GM12865 (cell line): ENCODE results near the gene MAPKBP1.

Experiments used
- DNase-seq: peaks from one replicate; pipeline ENCODE4 v3.0.0; 2010; ENCODE audit warnings: low read depth
- H3K4me3 ChIP-seq: 2 replicates; pipeline ENCODE4 v1.5.1; 2011; ENCODE audit warnings: mild to moderate bottlenecking, low read depth, low read length, control low read depth
- TF ChIP-seq, protein P1 (sequence below): IDR thresholded peaks from 2 replicates; pipeline ENCODE4 v1.5.1; 2011; ENCODE audit warnings: low read length, control low read depth, low read depth, inconsistent platforms; ENCODE audit not compliant: insufficient read depth; ENCODE audit errors: missing control alignments

The MAPKBP1 gene

DNA sequence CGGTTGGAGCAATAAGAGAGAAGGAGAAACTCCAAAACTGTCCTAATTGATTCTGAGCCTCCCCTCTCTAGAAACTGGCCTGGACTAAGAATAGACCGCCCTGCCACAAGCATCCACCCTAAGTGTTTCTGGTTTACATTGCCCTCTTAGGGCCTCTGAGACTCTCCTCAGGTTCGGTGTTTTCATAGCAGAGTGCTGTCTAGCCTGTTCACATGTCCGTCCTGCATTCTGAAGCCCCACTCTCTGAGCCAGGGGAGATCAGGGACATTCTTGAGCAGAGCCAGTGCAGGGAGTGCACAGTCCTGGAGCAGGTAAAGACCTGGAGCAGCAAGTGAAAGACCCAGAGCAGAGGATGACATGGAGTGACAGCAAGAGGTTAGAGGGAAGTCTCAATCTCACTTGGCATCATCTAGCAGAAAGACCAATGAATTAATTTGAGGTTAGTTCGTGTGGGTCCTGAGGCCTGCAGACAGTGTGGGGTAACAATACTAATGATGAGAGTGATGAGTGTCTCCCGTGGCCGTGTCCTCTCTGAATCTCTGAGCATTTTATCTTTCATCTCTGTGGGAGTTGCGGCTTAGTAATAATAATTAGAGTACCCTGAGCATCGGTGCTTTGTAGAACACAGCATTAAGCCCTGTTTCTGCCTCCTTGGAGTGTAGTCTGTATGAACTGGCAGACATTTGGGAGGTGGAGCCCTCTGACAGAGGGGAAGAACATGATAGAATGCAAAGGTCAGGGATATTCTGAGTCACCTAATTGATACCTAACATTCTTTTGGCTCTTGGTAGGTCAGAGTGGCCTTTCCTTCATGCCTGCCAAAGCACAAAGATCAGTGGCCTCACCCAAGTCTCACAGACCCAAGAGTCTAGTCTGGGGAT, 24.6 kb downstream of the MAPKBP1 start:
- TF ChIP-seq, protein P1, sequence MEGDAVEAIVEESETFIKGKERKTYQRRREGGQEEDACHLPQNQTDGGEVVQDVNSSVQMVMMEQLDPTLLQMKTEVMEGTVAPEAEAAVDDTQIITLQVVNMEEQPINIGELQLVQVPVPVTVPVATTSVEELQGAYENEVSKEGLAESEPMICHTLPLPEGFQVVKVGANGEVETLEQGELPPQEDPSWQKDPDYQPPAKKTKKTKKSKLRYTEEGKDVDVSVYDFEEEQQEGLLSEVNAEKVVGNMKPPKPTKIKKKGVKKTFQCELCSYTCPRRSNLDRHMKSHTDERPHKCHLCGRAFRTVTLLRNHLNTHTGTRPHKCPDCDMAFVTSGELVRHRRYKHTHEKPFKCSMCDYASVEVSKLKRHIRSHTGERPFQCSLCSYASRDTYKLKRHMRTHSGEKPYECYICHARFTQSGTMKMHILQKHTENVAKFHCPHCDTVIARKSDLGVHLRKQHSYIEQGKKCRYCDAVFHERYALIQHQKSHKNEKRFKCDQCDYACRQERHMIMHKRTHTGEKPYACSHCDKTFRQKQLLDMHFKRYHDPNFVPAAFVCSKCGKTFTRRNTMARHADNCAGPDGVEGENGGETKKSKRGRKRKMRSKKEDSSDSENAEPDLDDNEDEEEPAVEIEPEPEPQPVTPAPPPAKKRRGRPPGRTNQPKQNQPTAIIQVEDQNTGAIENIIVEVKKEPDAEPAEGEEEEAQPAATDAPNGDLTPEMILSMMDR, result no peak
- no peak overlapping the region for H3K4me3 ChIP-seq
- peak; percentile 31 for DNase-seq

DNA sequence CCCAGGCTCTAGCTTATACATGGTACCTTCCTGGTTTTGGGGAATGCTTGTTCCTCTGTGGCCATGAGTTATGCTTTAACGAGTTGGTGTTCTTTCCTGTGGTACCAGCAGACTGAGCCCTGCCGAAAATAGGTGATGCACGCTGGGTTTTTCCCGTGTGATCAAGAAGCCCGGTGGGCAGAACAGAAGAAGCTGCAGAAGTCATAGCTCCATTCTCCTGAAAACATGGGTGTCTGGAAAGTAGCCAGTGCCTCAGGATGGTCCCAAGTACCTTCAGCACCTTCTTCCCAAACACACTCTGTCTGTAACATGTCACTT, 25.2 kb downstream of the MAPKBP1 start:
- no peak overlapping the region for H3K4me3 ChIP-seq
- TF ChIP-seq, protein P1, result no peak
- peak; percentile 51 for DNase-seq

DNA sequence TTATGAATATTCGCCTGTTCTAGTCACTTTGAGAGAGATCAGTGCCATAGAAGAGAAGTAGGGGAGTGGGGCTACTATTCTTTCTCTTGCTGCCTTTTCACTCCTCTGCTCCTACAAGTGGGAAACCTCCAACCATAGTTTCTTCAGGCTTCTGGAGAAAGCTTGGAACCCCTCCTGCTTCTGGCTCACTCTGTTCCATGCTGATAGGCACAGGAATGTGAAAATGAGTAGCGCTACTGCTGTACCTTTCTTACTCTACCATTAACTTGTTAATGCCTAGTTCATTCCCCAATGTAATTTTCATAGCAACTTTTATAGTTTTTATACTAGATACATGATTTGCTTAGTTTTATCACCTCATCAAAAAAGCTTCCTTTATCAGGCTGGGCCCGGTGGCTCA, 26.9 kb downstream of the MAPKBP1 start:
- TF ChIP-seq, protein P1, result no peak
- DNase-seq, result no peak
- H3K4me3 ChIP-seq, result no peak overlapping the region

DNA sequence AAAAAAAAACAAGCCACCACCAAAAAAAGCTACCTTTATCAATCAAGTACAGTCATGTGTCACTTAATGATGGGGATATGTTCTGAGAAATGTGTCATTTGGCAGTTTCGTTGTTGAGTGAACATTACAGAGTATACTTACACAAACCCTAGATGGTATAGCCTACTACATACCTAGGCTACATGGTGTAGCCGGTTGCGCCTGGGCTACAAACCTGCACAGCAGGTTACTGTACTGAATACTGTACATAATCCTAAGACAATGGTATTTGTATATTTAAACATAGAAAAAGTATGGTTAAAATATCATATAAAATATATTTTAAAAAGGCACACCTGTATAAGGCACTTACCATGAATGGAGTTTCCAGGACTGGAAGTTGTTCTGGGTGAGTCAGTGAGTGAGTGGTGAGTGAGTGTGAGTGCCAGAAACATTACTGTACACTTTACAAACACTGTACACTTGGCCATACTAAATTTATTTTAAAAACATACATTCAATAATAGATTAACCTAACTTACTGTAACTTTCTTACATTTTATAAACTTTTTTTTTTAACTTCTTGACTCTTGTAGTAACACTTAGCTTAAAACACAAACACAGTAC, 27.7 kb downstream of the MAPKBP1 start:
- no peak for DNase-seq
- H3K4me3 ChIP-seq, result no peak overlapping the region
- TF ChIP-seq, protein P1, result no peak

DNA sequence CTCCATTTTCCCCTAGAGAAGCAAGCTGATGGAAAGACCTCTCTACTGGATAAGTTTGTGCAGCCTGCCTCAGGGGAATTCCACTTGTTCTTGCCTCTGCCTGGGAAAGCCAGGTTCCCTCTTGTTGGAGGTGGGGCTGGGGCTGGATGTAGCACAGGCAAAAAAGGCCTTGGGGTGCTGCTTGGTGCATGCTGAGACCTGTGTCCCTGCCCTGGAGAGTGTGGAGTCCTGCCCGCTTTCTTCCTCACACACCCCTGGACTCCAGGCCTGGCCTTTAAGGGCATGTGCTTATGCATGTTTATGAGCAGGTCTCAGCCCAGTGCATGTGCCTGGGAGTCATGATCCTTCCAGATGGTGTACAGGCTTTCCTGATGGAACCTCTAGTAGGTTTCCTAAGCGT, 30.1 kb downstream of the MAPKBP1 start:
- no peak for DNase-seq
- TF ChIP-seq, protein P1, result no peak
- H3K4me3 ChIP-seq, result no peak overlapping the region

DNA sequence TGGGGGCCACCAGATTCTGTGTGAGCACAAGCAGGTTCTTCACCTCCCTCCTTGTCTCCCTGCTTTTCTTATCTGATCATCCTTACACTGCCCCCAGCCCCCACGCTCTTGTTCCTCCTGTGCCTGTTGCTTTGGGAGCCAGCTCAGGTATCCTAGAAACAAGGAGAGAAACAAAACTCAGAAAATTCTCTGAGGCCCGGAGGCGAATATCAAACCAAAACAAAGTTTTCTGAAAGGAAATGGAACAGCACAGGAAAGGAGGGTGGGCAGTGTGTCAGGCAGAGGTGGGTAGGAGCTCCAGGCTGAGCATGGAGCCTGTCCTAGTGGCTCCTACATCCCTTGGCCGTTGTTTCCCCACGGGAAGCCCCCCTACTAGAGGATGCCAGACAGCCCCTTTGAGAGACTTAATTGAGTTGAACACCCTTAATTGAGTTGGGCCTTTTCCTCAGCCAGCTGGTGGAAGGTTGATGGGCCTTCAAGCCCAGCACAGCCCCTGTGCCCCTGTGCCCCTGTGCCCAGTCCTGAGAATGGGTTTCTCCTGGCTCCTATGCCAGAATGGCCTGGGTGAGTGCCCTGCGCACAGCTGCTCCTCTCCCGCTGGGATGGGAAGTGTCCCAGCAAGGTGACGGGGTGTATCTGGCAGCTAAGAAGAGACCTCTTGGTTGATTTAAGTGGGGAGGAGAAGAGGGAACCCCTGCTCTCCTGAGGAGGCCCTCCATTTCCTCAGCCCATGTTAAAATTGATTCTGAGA, 30.8 kb downstream of the MAPKBP1 start:
- H3K4me3 ChIP-seq, result no peak overlapping the region
- TF ChIP-seq, protein P1, result no peak
- DNase-seq, result no peak
